ENCODE measurements around the gene RAB19.
A peak's percentile ranks its signal among the peaks of the same experiment; 100 is the strongest.

The RAB19 gene

GRCh38 chr7:140463111-140463510, 59.3 kb downstream of the RAB19 start:
- H3K4me3 ChIP-seq (replicated peaks; ENCODE audit: low read depth, low read length) = no peak overlapping the region
- no peak for DNase-seq (ENCODE audit: extremely low read depth, low read depth)
- TF ChIP-seq CTCF (IDR thresholded peaks at IDR 0.05; ENCODE audit: low read depth, low read length, missing control alignments) = no peak

GRCh38 chr7:140475747-140476333, 72.0 kb downstream of the RAB19 start:
- TF ChIP-seq CTCF (IDR thresholded peaks at IDR 0.05; ENCODE audit: low read depth, low read length, missing control alignments) = peak; percentile 20
- no peak for DNase-seq (ENCODE audit: extremely low read depth, low read depth)
- no peak overlapping the region for H3K4me3 ChIP-seq (replicated peaks; ENCODE audit: low read depth, low read length)

- TF ChIP-seq CTCF (IDR thresholded peaks at IDR 0.05; ENCODE audit: low read depth, low read length, missing control alignments) = no peak
- DNase-seq (ENCODE audit: extremely low read depth, low read depth) = no peak
- H3K4me3 ChIP-seq (replicated peaks; ENCODE audit: low read depth, low read length) = no peak overlapping the region
These were observed 72.9 kb downstream of the RAB19 start for GRCh38 chr7:140476698-140477261.

Data from HFF-Myc (cell line).